IPS-20b (cell line): Measurements from ENCODE around the gene SPEF1.
"Not testable (repeated sequence)": the region's sequence is repeated elsewhere in the genome, so short reads cannot be mapped to it uniquely, and the experiment has no call there.

Source experiments
- H3K27ac ChIP-seq: one replicate; pipeline ENCODE4 v1.5.1; 2013; ENCODE audit warnings: low read length
- H3K27me3 ChIP-seq: 2 replicates; pipeline ENCODE4 v1.6.1; 2013; ENCODE audit warnings: mild to moderate bottlenecking, low read length, inconsistent platforms; ENCODE audit not compliant: insufficient read depth
- H3K36me3 ChIP-seq: 2 replicates; pipeline ENCODE4 v1.6.1; 2013; ENCODE audit warnings: low read depth, mild to moderate bottlenecking, inconsistent platforms, low read length, moderate library complexity; ENCODE audit not compliant: insufficient read depth
- H3K4me1 ChIP-seq: 2 replicates; pipeline ENCODE4 v1.6.1; 2013; ENCODE audit warnings: mild to moderate bottlenecking, control low read depth, inconsistent platforms, low read length, moderate library complexity; ENCODE audit not compliant: insufficient read depth
- H3K4me3 ChIP-seq: 2 replicates; pipeline ENCODE4 v1.5.1; 2013; ENCODE audit warnings: mild to moderate bottlenecking, low read length, inconsistent platforms
- H3K9ac ChIP-seq: 2 replicates; pipeline ENCODE4 v1.6.1; 2013; ENCODE audit warnings: low read depth, mild to moderate bottlenecking, inconsistent platforms, low read length, moderate library complexity
- H3K9me3 ChIP-seq: 2 replicates; pipeline ENCODE4 v1.6.1; 2013; ENCODE audit warnings: mild to moderate bottlenecking, low read depth, low read length, inconsistent platforms; ENCODE audit not compliant: insufficient read depth

The SPEF1 gene

DNA sequence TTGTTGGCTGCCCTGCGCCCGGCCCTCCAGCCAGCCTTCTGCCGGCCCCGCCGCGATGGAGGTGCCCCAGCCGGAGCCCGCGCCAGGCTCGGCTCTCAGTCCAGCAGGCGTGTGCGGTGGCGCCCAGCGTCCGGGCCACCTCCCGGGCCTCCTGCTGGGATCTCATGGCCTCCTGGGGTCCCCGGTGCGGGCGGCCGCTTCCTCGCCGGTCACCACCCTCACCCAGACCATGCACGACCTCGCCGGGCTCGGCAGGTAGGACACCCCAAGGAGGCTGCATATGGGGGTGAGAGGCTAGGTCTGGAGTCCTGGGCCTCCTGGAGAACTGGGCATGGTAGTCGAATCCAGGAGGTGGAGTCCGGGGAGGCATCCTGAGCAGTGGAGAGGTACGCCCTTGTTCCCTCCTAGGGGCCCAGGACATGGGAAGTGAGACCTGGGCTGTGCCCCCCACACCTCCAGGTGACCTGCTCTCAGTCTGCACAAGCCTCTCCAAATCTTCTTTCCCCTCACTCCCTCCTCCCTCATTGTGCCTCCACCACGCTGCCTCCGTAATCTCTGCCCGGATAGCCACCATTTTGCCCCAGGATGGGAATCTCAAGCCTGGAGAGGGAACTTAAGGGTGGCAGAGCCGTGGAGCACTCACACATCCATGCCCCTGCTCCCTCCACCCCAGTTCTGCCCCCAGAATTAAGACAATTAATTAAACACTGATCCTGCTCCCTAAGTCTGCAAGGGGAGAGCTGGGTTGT lies 15.4 kb upstream of the SPEF1 start:
- H3K4me3 ChIP-seq, result peak overlapping the region; percentile 82
- no peaks in the 10 kb centered on the region for H3K9me3 ChIP-seq
- H3K9ac ChIP-seq, result peak overlapping the region; percentile 73
- H3K36me3 ChIP-seq, result peaks cover 16% of the 10 kb centered on the region
- H3K27ac ChIP-seq, result no peak overlapping the region
- H3K27me3 ChIP-seq, result peaks cover 7% of the 10 kb centered on the region; the same call in 1 of the 2 replicates
- peaks cover 25% of the 10 kb centered on the region; the same call in 1 of the 2 replicates for H3K4me1 ChIP-seq

DNA sequence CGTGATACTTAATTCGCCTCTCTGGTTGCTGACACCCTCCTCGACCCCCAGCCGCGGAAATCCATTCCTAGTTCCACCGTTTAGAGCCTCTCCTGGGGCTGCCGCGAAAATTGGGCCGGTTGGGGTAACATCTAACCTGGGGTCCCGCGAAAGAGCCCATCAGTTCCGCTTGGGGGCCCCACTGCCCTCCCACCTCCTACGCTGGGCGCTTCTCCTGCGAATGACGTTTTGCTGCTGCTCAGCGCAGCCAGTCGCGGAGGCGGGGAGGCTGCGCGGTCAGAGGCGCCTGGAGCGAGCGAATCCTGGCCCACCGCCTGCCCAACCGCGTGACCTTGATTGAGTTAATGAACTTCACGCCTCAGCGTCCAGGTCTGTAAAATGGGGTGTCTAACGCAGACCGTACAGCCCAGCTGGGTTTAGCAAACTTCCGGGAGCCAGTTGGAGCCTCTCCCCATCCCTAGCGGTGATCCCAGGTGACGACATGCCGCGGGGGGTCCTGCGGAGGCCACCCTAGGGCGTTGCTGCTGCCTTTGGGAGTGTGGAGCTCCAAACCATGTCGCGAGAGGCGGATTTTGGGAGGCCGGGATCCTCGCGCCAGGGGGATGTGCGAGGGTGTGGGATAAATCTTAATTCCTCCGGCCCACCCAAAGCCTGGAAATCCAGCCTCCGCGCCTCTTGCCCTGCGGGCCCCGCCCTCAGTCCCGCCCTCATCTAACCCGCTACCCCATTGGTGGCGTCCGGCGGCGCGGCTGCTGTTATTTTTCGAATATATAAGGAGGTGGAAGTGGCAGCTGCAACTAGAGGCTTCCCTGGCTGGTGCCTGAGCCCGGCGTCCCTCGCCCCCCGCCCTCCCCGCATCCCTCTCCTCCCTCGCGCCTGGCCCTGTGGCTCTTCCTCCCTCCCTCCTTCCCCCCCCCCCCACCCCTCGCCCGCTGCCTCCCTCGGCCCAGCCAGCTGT lies 14.5 kb upstream of the SPEF1 start, which contains the start of gene CDC25B:
Gene CDC25B (plus strand): TSS at position 800 of the 958 bp plus-strand sequence. CDS start 222 bp downstream, outside the sequence.
- H3K27ac ChIP-seq, result no peak within 1 kb of the TSS
- no peaks in the 10 kb centered on the region for H3K9me3 ChIP-seq
- H3K9ac ChIP-seq, result peak within 1 kb of the TSS; percentile 83
- peaks cover 25% of the 10 kb centered on the region; the same call in 1 of the 2 replicates for H3K4me1 ChIP-seq
- H3K36me3 ChIP-seq, result peaks cover 7% of the 10 kb centered on the region
- H3K4me3 ChIP-seq, result peak within 1 kb of the TSS; percentile 92
- H3K27me3 ChIP-seq, result peaks cover 7% of the 10 kb centered on the region; the same call in 1 of the 2 replicates

DNA sequence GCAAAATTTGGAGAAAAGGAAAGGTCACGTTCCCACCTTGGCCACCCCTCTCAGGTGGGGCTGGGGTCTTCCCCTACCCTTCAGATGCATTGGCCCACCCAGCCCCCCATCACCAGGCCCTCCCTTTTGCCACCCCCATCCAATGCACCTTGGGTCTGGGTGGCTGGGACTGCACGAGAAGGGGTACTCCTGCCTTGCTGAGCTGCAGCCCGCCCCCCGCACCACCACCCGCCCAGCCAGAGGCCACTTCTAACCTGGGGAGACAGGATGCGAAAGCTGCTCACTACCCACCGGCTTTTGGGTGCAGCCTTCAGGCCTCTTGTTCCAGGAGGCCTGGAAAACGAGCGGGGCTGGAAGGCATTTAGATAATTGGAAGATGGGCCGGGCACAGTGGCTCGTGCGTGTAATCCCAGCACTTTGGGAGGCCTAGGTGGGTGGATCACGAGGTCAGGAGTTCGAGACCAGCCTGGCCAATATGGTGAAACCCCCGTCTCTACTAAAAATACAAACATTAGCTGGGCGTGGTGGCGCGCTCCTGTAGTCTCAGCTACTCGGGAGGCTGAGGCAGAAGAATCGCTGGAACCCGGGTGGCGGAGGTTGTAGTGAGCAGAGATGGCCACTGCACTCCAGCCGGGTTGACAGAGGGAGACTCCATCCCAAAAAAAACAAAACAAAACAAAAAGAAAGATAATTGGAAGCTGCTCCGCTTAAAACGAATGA lies 13.6 kb upstream of the SPEF1 start:
- peaks cover 6% of the 10 kb centered on the region; the same call in 1 of the 2 replicates for H3K36me3 ChIP-seq
- H3K9me3 ChIP-seq, result no peaks in the 10 kb centered on the region
- H3K27ac ChIP-seq, result no peak overlapping the region
- peaks cover 18% of the 10 kb centered on the region; the same call in 1 of the 2 replicates for H3K4me1 ChIP-seq
- H3K27me3 ChIP-seq, result peaks cover 7% of the 10 kb centered on the region; the same call in 1 of the 2 replicates
- H3K4me3 ChIP-seq, result peak overlapping the region; percentile 92; the same call in 1 of the 2 replicates
- no peak overlapping the region; the same call in 1 of the 2 replicates for H3K9ac ChIP-seq

DNA sequence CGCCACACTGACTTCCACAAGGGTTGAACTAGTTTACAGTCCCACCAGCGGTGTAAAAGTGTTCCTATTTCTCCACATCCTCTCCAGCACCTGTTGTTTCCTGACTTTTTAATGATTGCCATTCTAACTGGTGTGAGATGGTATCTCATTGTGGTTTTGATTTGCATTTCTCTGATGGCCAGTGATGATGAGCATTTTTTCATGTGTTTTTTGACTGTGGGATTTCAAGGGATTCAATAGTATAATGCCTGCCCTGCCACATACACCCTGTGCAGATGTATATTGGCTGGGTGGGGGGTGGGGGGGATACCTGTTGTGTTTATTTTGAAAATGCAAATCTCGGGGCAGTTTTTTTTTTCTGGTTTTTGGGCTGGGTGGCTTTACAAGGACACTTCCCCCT lies 12.9 kb upstream of the SPEF1 start:
- H3K36me3 ChIP-seq, H3K4me3 ChIP-seq, H3K27me3 ChIP-seq, H3K27ac ChIP-seq, H3K9me3 ChIP-seq, H3K9ac ChIP-seq: not testable (repeated sequence)
- H3K4me1 ChIP-seq, result peaks cover 16% of the 10 kb centered on the region; the same call in 1 of the 2 replicates

DNA sequence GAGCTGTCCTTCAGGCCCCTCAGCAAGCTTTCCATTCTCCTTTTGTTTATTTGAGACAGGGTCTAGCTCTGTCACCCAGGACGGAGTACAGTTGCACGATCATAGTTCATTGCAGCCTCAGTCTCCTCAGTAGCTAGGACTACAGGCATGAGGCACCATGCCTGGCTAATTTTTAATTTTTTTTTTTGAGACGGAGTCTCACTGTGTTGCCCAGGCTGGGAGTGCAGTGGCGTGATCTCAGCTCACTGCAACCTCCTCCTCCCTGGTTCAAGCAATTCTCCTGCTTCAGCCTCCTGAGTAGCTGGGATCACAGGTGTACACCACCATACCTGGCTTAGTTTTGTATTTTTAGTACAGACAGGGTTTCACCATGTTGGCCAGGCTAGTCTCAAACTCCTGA lies 8.0 kb upstream of the SPEF1 start:
- not testable (repeated sequence) for H3K27ac ChIP-seq, H3K4me1 ChIP-seq, H3K4me3 ChIP-seq, H3K9me3 ChIP-seq, H3K9ac ChIP-seq, H3K36me3 ChIP-seq
- H3K27me3 ChIP-seq, result peaks cover 14% of the 10 kb centered on the region

DNA sequence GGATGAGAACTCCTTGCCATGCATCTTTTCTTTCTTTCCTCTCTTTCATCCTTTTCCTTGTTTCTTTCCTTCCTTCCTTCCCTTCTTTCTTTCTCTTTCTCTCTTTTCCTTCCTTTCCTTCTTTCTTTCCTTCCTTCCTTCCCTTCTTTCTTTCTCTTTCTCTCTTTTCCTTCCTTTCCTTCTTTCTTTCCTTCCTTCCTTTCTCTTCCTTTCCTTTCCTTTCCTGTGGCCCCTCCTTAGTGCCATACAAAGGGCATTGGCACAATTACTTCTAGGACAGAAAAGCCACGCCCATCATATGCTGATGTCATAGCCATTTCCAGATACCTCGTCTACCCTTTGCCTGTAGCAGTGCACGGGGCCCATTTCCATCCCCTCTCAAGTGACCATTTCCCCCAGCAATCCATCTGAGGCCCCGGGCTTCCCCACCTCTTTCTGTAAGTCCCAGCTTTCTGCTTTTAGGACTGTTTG lies 7.5 kb upstream of the SPEF1 start:
- Histone ChIP-seq H3K4me1 (peaks cover 6% of the 10 kb centered on the region; the same call in 1 of the 2 replicates), H3K36me3 (peaks cover 7% of the 10 kb centered on the region; the same call in 1 of the 2 replicates), H3K9ac (no peak overlapping the region), H3K27me3 (peaks cover 14% of the 10 kb centered on the region), H3K9me3 (no peaks in the 10 kb centered on the region), H3K27ac (no peak overlapping the region), H3K4me3 (no peak overlapping the region)

DNA sequence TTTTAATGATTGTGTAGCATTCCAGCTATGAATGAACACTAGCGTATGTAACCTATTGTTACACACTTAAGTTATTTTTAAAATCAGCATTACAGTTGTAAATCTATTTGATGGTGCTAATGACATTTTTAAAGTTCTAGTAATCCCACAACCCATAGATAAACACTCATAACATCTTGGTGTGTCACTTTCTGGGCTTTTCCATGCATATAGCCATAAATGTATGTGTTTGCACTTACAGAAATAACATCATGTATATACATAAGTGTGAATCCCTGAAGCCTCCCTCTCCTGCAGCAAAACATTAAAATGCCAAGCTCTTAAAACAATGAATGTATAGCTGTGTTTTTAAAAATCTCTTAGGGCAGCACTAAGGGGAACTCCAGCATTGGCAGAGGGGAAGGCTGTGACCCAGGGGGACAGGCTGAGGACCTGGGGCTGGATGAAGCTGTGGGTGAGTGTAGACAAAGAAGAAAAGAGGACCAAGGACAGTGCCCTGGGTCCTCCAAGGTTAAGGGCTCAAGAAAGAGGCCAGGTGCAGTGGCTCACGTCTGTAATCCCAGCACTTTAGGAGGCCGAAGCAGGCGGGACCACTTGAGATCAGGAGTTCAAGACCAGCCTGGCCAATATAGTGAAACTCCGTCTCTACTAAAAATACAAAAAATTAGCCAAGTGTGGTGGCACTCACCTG lies 6.2 kb upstream of the SPEF1 start:
- Histone ChIP-seq H3K27me3 (peaks cover 14% of the 10 kb centered on the region), H3K4me1 (peaks cover 6% of the 10 kb centered on the region; the same call in 1 of the 2 replicates), H3K27ac (no peak overlapping the region), H3K9me3 (no peaks in the 10 kb centered on the region), H3K4me3 (peak overlapping the region; percentile 59), H3K36me3 (peaks cover 7% of the 10 kb centered on the region; the same call in 1 of the 2 replicates), H3K9ac (no peak overlapping the region)

DNA sequence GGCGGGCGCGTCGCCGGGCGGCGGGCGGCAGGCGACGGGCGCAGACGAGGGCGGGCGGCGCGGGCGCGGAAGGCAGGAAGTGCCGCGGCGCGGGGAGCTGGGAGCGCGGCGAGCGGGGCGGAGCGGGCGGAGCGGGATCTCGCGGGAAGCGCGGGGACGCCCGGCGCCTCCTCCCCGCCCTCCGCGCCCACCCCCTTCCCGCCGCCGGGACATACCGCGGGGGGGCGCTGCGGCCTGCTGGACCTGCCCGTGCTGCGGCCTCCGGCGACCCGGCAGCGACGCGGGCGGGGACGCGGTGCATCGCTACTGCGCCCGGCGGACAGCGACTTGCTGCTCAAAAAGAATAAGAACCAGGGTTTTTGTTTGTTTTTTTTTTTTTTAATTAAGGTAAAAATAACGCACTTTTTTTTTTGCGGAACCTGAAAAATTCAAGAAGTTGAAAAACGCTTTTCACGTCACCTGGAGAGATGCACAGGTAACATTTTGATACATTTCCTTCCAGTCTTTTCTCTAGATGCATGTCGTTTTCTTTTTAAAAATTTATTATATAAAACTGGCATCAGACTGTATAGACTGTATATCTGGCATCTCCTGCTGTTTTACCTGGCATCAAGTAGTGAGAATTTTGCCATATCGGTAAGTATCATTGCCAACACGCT lies 5.5 kb upstream of the SPEF1 start, which contains the start of gene CENPB:
Gene CENPB (minus strand): TSS at position 76 of the 659 bp plus-strand sequence. CDS start 257 bp downstream, outside the sequence.
- Histone ChIP-seq H3K27me3 (peaks cover 14% of the 10 kb centered on the region), H3K27ac (no peak within 1 kb of the TSS), H3K36me3 (peaks cover 7% of the 10 kb centered on the region; the same call in 1 of the 2 replicates), H3K9me3 (no peaks in the 10 kb centered on the region), H3K4me3 (peak within 1 kb of the TSS; percentile 83), H3K9ac (peak within 1 kb of the TSS; percentile 80), H3K4me1 (peaks cover 6% of the 10 kb centered on the region; the same call in 1 of the 2 replicates)

DNA sequence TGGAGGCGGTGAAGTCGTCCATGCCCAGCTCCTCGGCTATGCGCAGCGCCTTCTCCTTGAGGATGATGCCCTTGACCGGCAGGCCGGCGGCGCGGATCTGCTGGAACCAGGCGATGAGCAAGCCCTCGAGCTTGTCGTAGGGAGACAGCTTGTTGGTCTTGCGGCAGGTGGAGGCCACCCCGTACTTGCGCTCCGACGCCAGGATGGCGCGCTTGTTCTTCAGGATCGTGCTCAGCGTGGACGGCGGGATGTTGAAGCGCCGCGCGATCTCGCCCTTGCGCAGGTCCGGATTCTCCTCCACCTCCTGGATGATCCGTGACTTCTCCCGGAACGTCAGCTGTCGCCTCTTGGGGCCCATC lies 4.9 kb upstream of the SPEF1 start:
- peak overlapping the region; percentile 83 for H3K4me3 ChIP-seq
- no peaks in the 10 kb centered on the region for H3K9me3 ChIP-seq
- H3K27me3 ChIP-seq, result peaks cover 14% of the 10 kb centered on the region
- H3K27ac ChIP-seq, result no peak overlapping the region
- H3K4me1 ChIP-seq, result peaks cover 9% of the 10 kb centered on the region; the same call in 1 of the 2 replicates
- H3K36me3 ChIP-seq, result peaks cover 7% of the 10 kb centered on the region; the same call in 1 of the 2 replicates
- H3K9ac ChIP-seq, result peak overlapping the region; percentile 80
